Activated T-helper 1 cell treated with anti-CD3 and anti-CD28 coated beads, Interleukin-12 subunit alpha, Interleukin-12 subunit beta, Interleukin-2, Interleukin-4 antibody, amounts not matched to agents 30 ng/mL and 10 ng/mL and 1 ng/mL, durations not matched to agents 14 hours and 24 hours and 36 hours (primary cell): ENCODE results near the gene TFEB. TPM values are rescaled to one million over a fixed set of nuclear protein-coding genes. Genes with fewer than 3 reads are reported as not detected.
"Not testable (repeated sequence)": the region's sequence is repeated elsewhere in the genome, so short reads cannot be mapped to it uniquely, and the experiment has no call there.

ENCODE experiments used
- DNase-seq: peaks from one replicate; pipeline ENCODE4 v3.0.0; 2021; ENCODE audit warnings: low spot score
- H3K27ac Mint-ChIP-seq: one replicate; pipeline ENCODE4 v1.8.0; 2021; ENCODE audit warnings: mild to moderate bottlenecking, mixed read lengths
- H3K27me3 Mint-ChIP-seq: one replicate; pipeline ENCODE4 v1.8.0; 2022; ENCODE audit warnings: mild to moderate bottlenecking, moderate library complexity, mixed read lengths; ENCODE audit not compliant: insufficient read depth
- H3K36me3 Mint-ChIP-seq: one replicate; pipeline ENCODE4 v1.8.0; 2021; ENCODE audit warnings: low read depth, mixed read lengths
- H3K4me1 Mint-ChIP-seq: one replicate; pipeline ENCODE4 v1.8.0; 2021; ENCODE audit warnings: low read depth, mixed read lengths
- H3K4me3 Mint-ChIP-seq: one replicate; pipeline ENCODE4 v1.8.0; 2021; ENCODE audit warnings: mild to moderate bottlenecking, moderate library complexity, mixed read lengths
- H3K9me3 Mint-ChIP-seq: one replicate; pipeline ENCODE4 v1.8.0; 2021; ENCODE audit warnings: mixed read lengths
- intact Hi-C: fragments of 100-400 bp; cut with micrococcal nuclease; formaldehyde crosslinking; loops from one replicate; pipeline ENCODE4 v1.15.1; 2024
- total RNA-seq: library from RNA; stranded (reverse); gene quantifications from 2 replicates; pipeline ENCODE4 v1.2.3, GENCODE V29; 2022

Gene TFEB
- total RNA-seq, 1 donor from 2014 or later, result 17.2 TPM

- intact Hi-C loops, result no loop called here
- no peaks in the 10 kb centered on the region for H3K9me3 Mint-ChIP-seq
Observed at GRCh38 chr6:41771058-41771983, 35.9 kb upstream of the TFEB start.

GRCh38 chr6:41770381-41771057 lies 35.1 kb upstream of the TFEB start:
- Mint-ChIP-seq H3K9me3 (no peaks in the 10 kb centered on the region), H3K4me3 (no peak overlapping the region), H3K27ac (no peak overlapping the region), H3K27me3 (no peaks in the 10 kb centered on the region), H3K36me3 (peaks cover 6% of the 10 kb centered on the region), H3K4me1 (peaks cover 12% of the 10 kb centered on the region)
- intact Hi-C loops, result no loop called here
- no peak for DNase-seq

More at GRCh38 chr6:41771058-41771983, 35.9 kb upstream of the TFEB start:
- peaks cover 12% of the 10 kb centered on the region for H3K4me1 Mint-ChIP-seq
- H3K27me3 Mint-ChIP-seq, result no peaks in the 10 kb centered on the region
- DNase-seq, result no peak
- H3K36me3 Mint-ChIP-seq, result peaks cover 6% of the 10 kb centered on the region
- no peak overlapping the region for H3K27ac Mint-ChIP-seq
- no peak overlapping the region for H3K4me3 Mint-ChIP-seq

DNA sequence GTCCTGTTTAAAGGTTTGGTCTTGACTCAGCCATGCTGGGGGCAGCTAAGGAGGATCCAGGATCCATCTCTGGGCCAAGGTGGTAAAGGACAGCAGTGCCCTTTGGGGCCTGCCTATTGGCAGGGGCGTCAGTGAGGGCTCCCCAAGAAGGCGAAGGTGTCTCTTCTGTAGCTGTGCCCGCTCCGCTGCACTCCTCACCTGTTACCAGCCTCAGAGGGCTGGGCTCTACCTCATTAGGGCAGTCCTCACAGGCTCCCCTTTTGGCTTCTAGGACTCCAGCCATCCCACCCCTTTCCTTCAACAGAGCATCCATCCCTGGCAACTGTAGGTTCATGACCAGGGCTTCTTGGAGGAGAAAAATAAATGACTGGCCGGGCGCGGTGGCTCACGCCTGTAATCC lies 34.0 kb upstream of the TFEB start:
- H3K27me3 Mint-ChIP-seq, result peaks cover 3% of the 10 kb centered on the region
- DNase-seq, result no peak
- peaks cover 12% of the 10 kb centered on the region for H3K4me1 Mint-ChIP-seq
- no peak overlapping the region for H3K4me3 Mint-ChIP-seq
- H3K9me3 Mint-ChIP-seq, result no peaks in the 10 kb centered on the region
- intact Hi-C loops, result no loop called here
- H3K36me3 Mint-ChIP-seq, result peaks cover 4% of the 10 kb centered on the region
- H3K27ac Mint-ChIP-seq, result no peak overlapping the region

DNA sequence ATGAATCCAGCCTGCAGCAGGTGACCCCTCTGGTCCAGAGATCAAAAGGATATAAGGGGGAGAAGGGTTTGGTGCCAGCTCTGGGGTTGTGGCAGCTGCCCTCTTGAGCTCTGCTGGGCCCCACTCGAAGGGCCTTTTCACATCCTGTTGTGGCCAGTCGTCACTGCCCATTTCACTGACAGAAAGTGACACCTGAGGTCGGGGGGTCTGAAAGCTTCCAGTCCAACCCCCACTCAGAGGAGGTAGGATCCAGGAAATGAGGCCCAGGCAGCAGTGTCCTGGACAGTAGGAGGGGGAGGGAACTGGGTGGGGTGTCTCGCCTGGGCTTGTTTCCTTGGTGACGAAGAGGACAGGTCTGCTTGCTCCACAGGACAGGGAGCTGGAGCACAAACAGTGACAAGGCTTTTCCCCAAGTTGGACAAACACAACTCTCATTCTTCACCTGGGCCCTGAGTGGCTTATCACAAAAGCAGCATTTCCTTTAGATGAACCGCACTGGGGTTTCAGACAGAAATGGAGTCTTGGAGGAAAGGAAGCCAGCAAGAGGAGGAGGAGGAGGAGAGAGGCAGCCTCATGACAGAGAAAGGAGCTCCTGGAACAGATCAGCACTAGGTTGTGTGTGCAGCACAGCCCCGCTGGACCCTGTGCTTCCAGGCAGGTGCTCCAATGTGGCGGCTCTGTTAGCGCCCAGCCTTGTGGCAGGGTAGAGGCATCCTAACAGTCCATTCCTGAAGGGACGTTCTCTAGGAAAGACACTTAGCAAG lies 33.3 kb upstream of the TFEB start:
- Mint-ChIP-seq H3K27ac (no peak overlapping the region), H3K4me1 (peaks cover 12% of the 10 kb centered on the region), H3K4me3 (no peak overlapping the region), H3K9me3 (no peaks in the 10 kb centered on the region), H3K27me3 (peaks cover 5% of the 10 kb centered on the region), H3K36me3 (no peaks in the 10 kb centered on the region)
- intact Hi-C loops, result no loop called here
- DNase-seq, result no peak

DNA sequence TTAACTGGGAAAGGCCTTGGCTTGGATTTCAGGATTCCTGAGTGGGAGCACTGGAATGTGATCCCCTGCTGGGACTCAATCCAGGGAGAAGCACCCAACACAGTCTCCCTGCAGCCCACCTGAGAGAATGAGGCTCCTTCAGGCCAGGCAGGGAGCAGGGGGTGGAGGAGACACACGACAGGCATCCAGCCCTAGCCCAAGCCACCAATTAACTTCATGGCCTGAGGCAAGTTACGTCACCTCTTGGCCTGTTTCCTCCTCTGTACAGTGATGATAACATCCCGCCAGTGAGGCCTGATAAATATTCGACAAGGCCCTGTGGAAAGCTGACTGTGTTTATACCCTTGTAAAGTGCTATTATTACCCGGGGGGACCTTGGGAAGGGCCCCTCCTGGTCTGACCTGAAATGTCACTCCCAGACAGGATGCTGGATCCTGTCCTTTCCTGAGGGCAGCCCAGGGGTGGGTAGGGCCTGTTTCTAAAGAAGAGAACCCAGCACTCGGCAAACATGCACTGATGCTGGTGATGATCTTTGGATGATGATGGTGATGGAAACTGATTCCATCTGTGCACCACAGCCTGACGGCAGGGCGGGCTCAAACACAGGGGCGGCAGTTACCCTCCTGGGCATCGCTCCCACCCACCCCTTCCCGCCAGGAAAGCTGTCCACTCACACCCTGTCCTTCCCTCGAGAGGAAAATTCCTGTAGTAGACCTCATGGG lies 31.9 kb upstream of the TFEB start:
- H3K4me1 Mint-ChIP-seq, result peaks cover 12% of the 10 kb centered on the region
- H3K27me3 Mint-ChIP-seq, result peaks cover 5% of the 10 kb centered on the region
- no peaks in the 10 kb centered on the region for H3K9me3 Mint-ChIP-seq
- no peak for DNase-seq
- H3K4me3 Mint-ChIP-seq, result no peak overlapping the region
- H3K36me3 Mint-ChIP-seq, result no peaks in the 10 kb centered on the region
- intact Hi-C loops, result no loop called here
- H3K27ac Mint-ChIP-seq, result no peak overlapping the region

GRCh38 chr6:41766043-41766664 lies 30.7 kb upstream of the TFEB start:
- H3K9me3 Mint-ChIP-seq, H3K36me3 Mint-ChIP-seq, H3K4me3 Mint-ChIP-seq, intact Hi-C loops, DNase-seq, H3K27me3 Mint-ChIP-seq, H3K27ac Mint-ChIP-seq: not testable (repeated sequence)
- peaks cover 12% of the 10 kb centered on the region for H3K4me1 Mint-ChIP-seq

DNA sequence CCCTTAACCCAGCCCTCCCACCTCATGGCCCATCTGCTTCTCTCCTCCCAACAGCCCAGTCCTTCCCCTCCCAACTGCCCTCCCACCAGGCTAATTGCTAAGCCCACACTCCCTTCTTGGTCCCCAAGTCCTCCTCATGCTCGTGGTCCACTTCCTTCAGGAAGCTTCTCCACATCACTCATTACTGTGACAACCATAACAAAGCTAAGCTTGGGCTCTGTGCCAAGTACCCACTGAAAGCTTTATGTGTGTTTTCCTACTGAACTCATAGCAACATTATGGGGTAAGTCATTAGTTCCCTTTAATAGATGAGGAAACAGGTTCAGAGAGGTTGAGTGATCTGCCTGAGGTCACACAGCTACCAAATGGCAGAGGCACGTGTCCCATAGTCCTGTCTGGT lies 28.1 kb upstream of the TFEB start:
- H3K4me3 Mint-ChIP-seq, result no peak overlapping the region
- H3K4me1 Mint-ChIP-seq, result peaks cover 4% of the 10 kb centered on the region
- intact Hi-C loops, result no loop called here
- no peak overlapping the region for H3K27ac Mint-ChIP-seq
- no peaks in the 10 kb centered on the region for H3K9me3 Mint-ChIP-seq
- no peaks in the 10 kb centered on the region for H3K36me3 Mint-ChIP-seq
- DNase-seq, result no peak
- H3K27me3 Mint-ChIP-seq, result peaks cover 8% of the 10 kb centered on the region

DNA sequence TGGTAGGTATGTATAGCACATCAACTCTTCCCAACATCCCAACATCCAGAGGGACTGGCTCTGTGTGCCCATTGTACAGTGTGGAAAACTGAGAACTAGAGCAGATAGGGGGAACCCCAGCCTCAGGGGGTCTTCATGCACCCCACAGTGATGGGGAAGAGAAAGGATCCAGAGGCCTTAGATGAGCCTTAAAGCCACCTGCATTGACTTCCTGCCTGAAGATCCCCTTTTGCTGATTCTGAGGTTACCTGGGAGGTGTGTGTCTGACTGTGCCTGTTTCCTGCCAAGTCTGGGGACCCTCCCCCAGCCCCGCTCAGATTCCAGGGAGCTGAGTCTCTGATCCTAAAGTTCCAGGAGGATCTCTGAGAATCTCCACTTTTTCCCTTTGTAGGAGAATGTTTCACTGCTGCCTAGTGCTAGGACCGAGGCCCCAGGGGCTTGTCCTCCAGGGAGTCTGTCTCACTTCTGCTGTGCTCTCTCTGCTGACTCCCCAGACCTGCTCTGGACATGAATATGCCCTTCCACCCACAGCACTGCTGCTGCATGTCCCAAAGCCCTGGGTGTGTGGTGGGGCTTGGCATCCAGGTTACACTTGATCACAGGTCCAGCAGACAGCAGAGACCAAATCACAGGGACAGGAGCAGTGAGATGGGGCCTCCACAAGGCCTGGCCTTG lies 24.6 kb upstream of the TFEB start:
- no peaks in the 10 kb centered on the region for H3K4me1 Mint-ChIP-seq
- H3K36me3 Mint-ChIP-seq, result no peaks in the 10 kb centered on the region
- DNase-seq, result no peak
- peaks cover 10% of the 10 kb centered on the region for H3K27me3 Mint-ChIP-seq
- intact Hi-C loops, result no loop called here
- H3K9me3 Mint-ChIP-seq, result no peaks in the 10 kb centered on the region
- H3K4me3 Mint-ChIP-seq, result no peak overlapping the region
- no peak overlapping the region for H3K27ac Mint-ChIP-seq

DNA sequence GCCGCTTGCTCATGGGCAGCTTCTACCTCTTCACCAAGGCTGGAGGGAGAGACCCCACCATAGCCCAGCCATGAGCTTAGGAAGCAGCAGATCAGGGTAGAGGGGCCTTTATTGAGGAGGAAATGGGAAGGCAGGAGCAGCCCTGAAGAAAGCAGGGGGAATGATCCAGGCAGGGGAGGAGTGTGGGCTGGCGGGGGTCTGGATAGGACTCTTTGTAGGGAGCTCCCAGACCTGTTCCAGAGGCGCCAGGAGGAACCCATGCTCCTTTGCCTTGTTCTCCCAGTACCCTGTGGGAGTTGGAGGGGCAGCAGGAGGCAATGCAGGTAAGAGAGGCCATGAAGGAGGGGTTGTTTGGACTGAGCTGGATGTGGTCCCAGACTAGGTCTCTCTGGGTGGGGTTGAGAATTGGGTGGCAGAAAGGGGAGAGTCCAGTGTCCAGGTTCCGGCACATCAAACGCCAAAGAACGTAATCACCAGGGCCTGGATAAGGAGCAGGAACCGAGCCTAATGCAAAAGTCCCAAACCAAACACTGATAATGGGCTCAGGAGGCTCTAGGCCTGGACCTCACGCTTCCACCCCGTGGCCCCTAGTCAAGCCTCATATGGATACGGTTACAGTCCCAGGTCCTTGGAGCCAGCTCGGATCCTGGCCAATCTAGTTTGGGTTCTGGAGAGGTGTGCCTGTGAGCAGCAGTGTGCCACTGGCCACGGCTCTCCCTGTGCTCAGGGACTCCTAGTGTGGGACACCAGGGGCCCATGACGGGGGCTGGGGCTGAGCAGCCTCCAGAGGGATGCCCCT lies 23.9 kb upstream of the TFEB start:
- no peak for DNase-seq
- Mint-ChIP-seq H3K9me3 (no peaks in the 10 kb centered on the region), H3K4me1 (no peaks in the 10 kb centered on the region), H3K27me3 (peaks cover 13% of the 10 kb centered on the region), H3K36me3 (no peaks in the 10 kb centered on the region), H3K27ac (no peak overlapping the region), H3K4me3 (no peak overlapping the region)
- intact Hi-C loops, result no loop called here

GRCh38 chr6:41758641-41759035 lies 23.2 kb upstream of the TFEB start:
- no peak for DNase-seq
- no peaks in the 10 kb centered on the region for H3K4me1 Mint-ChIP-seq
- no peak overlapping the region for H3K27ac Mint-ChIP-seq
- intact Hi-C loops, result no loop called here
- H3K4me3 Mint-ChIP-seq, result no peak overlapping the region
- peaks cover 15% of the 10 kb centered on the region for H3K27me3 Mint-ChIP-seq
- H3K9me3 Mint-ChIP-seq, result no peaks in the 10 kb centered on the region
- H3K36me3 Mint-ChIP-seq, result no peaks in the 10 kb centered on the region

DNA sequence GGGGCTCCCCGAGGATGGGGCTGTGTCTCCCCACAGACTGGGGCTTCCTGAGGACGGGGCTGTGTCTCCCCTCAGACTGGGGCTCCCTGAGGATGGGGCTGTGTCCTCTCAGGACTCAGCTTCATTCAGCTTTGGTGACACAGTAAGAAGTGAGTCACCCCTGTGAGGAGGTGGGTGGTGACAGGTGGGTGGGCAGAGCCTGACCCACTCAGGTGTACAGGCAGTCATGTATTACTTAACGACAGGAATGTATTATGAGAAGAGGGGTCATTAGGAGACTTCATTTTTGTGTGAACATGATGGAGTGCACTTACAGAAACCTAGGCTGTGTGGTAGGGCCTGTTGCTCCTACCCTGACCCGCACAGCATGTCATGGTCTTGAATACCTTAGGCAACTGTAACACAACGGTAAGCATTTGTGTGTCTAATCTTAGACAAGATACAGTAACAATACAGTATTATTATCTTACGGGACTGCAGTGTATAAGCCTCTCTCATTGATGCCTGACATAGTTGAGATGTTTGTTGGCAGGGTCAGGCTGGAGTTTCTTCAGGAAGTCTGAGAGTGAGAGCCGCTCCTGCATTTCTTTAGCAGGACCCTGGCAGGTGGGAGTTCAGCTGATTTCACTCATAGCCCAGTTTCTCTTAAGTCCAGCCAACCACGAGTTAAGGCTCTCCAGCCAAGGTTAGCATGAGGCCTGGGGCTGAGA lies 22.7 kb upstream of the TFEB start:
- no peak overlapping the region for H3K4me3 Mint-ChIP-seq
- DNase-seq, result no peak
- H3K9me3 Mint-ChIP-seq, result no peaks in the 10 kb centered on the region
- H3K36me3 Mint-ChIP-seq, result no peaks in the 10 kb centered on the region
- no peaks in the 10 kb centered on the region for H3K4me1 Mint-ChIP-seq
- intact Hi-C loops, result no loop called here
- peaks cover 19% of the 10 kb centered on the region for H3K27me3 Mint-ChIP-seq
- no peak overlapping the region for H3K27ac Mint-ChIP-seq
